Embryonic facial prominence (tissue), 1 donor: ENCODE results near the gene SS18L1.

ENCODE experiments used
- DNase-seq: peaks from one replicate; pipeline ENCODE4 v3.0.0-alpha.2; 2016; ENCODE audit errors: extremely low spot score

SS18L1 gene

GRCh38 chr20:62156254-62156556, 12.6 kb downstream of the SS18L1 start:
- DNase-seq = no peak

- DNase-seq = no peak
Measured at GRCh38 chr20:62156592-62157386, 13.2 kb downstream of the SS18L1 start.

- no peak for DNase-seq
Measured at GRCh38 chr20:62157387-62158087, 14.0 kb downstream of the SS18L1 start.

- no peak for DNase-seq
Measured at GRCh38 chr20:62158088-62158400, 14.5 kb downstream of the SS18L1 start.

- no peak for DNase-seq
Measured at GRCh38 chr20:62158541-62158940, 15.0 kb downstream of the SS18L1 start.

- no peak for DNase-seq
Measured at GRCh38 chr20:62159052-62159451, 15.5 kb downstream of the SS18L1 start.

- no peak for DNase-seq
Measured at GRCh38 chr20:62159839-62160238, 16.3 kb downstream of the SS18L1 start.

GRCh38 chr20:62160253-62160652, 16.7 kb downstream of the SS18L1 start:
- no peak for DNase-seq

- DNase-seq = no peak
Measured at GRCh38 chr20:62160876-62161275, 17.3 kb downstream of the SS18L1 start.

- DNase-seq = no peak
Measured at GRCh38 chr20:62161347-62161746, 17.8 kb downstream of the SS18L1 start.

- DNase-seq = no peak
Measured at GRCh38 chr20:62162765-62163484, 19.4 kb downstream of the SS18L1 start.

- no peak for DNase-seq
Measured at GRCh38 chr20:62163485-62163865, 19.9 kb downstream of the SS18L1 start.

GRCh38 chr20:62163986-62164762, 20.6 kb downstream of the SS18L1 start:
- no peak for DNase-seq

- no peak for DNase-seq
Measured at GRCh38 chr20:62164879-62165761, 21.6 kb downstream of the SS18L1 start.

GRCh38 chr20:62165762-62166399, 22.3 kb downstream of the SS18L1 start:
- DNase-seq = no peak

- DNase-seq = no peak
Measured at GRCh38 chr20:62167474-62167873, 23.9 kb downstream of the SS18L1 start.

- DNase-seq = no peak
Measured at GRCh38 chr20:62168061-62168460, 24.5 kb downstream of the SS18L1 start.

- DNase-seq = no peak
Measured at GRCh38 chr20:62168890-62169435, 25.4 kb downstream of the SS18L1 start.

GRCh38 chr20:62170536-62170935, 27.0 kb downstream of the SS18L1 start:
- DNase-seq = no peak

GRCh38 chr20:62171245-62171644, 27.7 kb downstream of the SS18L1 start:
- DNase-seq = no peak
